Activated CD8-positive, alpha-beta memory T cell treated with anti-CD3 and anti-CD28 coated beads, Interleukin-2, amount 10 ng/mL, durations not matched to agents 7 days and 5 days (primary cell): ENCODE data around the gene FLT3. TPM values are rescaled to one million over a fixed set of nuclear protein-coding genes. Genes with fewer than 3 reads are reported as not detected.

Experiments
- ATAC-seq: fragments of 150-1000 bp; cut with Tn5 transposase; one replicate; pipeline ENCODE4 v1.10.0; 2021; ENCODE audit warnings: moderate library complexity
- CTCF ChIA-PET: fragments of 350-600 bp; sonication (Branson Sonifier 250); formaldehyde crosslinking; loops from one replicate; lab custom pipeline; 2021; ENCODE audit warnings: antibody characterized with exemption; lab: Charles Lee
- DNase-seq: peaks from one replicate; pipeline ENCODE4 v3.0.0-alpha.2; 2020
- H3K27ac Mint-ChIP-seq: one replicate; pipeline ENCODE4 v1.8.0; 2021; ENCODE audit warnings: mild to moderate bottlenecking, mixed read lengths
- H3K27me3 Mint-ChIP-seq: one replicate; pipeline ENCODE4 v1.8.0; 2021; ENCODE audit warnings: mixed read lengths
- H3K36me3 Mint-ChIP-seq: one replicate; pipeline ENCODE4 v1.8.0; 2021; ENCODE audit warnings: mild to moderate bottlenecking, mixed read lengths
- H3K4me1 Mint-ChIP-seq: one replicate; pipeline ENCODE4 v1.8.0; 2021; ENCODE audit warnings: mixed read lengths
- H3K4me3 Mint-ChIP-seq: one replicate; pipeline ENCODE4 v1.8.0; 2021; ENCODE audit warnings: mild to moderate bottlenecking, moderate library complexity, mixed read lengths
- H3K9me3 Mint-ChIP-seq: one replicate; pipeline ENCODE4 v1.8.0; 2022; ENCODE audit warnings: low read depth, mixed read lengths
- total RNA-seq, 2 experiments: library from RNA; stranded (reverse); gene quantifications; one replicate each; pipeline ENCODE4 v1.2.3, GENCODE V29; 2021

The FLT3 gene
- total RNA-seq, 2 experiments from 2014 or later: not detected

DNA sequence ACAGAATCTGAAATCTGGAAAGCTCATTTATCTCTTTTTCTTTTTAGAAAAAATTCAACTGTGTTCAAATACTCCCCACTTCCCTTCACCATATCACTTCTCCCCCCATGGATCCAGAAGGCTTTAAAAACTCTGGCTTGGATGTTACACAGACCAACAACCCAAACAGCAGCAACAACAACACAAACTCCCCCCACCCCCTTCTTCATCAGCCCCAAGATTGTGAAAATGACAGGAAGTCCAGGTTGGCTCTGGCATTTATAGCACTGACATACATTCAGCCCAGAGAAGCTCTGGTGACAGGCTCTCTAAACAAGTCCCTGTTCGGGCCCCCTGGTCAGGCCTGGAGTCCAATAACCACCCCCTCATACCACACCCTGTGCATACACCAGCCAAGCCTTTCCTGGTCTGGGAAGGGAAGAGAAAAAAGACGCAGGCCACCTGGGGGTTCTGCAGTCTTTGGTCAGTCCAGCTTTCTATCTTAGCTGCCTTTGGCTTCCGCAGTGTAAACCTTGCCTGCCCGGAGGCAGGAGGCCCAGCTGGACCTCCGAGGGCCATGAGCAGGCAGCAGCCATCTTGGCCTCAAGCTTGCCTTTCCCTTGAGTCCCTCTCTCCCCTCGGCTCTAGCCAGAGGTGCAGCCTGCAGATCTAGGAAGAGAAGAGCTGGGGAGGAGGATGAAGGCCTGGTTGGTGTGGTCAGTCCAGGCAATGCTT, 138.1 kb downstream of the FLT3 start:
- ATAC-seq: no peak
- Mint-ChIP-seq H3K4me3 (no peak overlapping the region), H3K9me3 (no peaks in the 10 kb centered on the region), H3K4me1 (peaks cover 3% of the 10 kb centered on the region), H3K27me3 (peaks cover 92% of the 10 kb centered on the region), H3K36me3 (no peaks in the 10 kb centered on the region), H3K27ac (no peak overlapping the region)
- CTCF ChIA-PET: interaction anchor here (0.5 to 2.1 kb wide), 4 partner anchors 9 to 136 kb away, joined by 3 to 6 read pairs (median 4); no protein-coding TSS in a partner anchor
- no peak for DNase-seq

GRCh38 chr13:27961227-27962085, 138.9 kb downstream of the FLT3 start:
- Mint-ChIP-seq H3K36me3 (no peaks in the 10 kb centered on the region), H3K27me3 (peaks cover 90% of the 10 kb centered on the region), H3K4me3 (no peak overlapping the region), H3K9me3 (no peaks in the 10 kb centered on the region), H3K27ac (no peak overlapping the region), H3K4me1 (peaks cover 3% of the 10 kb centered on the region)
- ATAC-seq (no peak), DNase-seq (no peak)
- CTCF ChIA-PET: interaction anchor here (1.2 to 2.1 kb wide), 5 partner anchors 15 to 599 kb away, joined by 3 to 7 read pairs (median 6); no protein-coding TSS in a partner anchor

DNA sequence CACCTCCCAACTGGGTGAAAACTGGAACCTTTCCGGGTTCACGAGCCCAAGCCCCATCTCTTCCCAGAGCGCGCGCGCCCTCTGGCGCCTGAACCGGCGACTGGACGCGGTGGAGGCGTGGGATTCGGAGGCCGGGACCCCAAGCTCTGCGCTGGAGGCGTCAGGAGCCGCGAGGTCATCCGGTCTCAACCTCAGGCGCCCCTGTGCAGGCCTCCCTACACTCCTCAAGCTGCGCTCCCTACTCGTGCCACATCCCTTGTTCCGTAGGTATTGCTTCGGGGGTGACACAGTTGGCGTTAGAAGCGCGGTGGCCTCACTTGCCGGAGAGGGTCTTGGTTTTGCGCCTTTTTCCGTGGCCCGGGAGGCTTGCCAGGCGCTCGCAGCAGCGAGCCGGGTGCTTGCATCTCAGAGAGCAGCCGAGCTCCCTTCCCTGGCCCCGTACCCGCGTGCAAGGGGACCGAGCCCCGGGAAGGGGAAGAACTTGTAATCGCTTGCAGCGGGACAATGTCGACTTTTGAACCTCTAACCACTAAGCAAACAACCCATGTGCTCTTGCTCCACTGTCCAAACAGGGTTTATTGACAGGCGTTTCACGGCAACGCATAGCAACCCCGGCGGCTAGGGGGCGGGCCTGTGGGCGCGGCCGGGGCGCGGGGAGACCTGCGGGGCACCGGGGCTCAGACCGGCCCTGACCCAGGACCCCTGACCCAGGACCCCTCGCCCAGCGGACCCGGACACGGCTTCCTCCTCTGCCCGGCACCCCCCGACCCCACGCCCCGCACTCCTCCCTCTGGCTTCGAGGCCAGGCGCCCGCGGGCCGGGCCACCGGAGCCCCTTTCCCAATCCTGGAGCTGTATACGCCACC, 139.8 kb downstream of the FLT3 start:
- ATAC-seq: peak; percentile 66
- DNase-seq: peak; percentile 60
- Mint-ChIP-seq H3K36me3 (no peaks in the 10 kb centered on the region), H3K27me3 (peaks cover 90% of the 10 kb centered on the region), H3K4me1 (peaks cover 3% of the 10 kb centered on the region), H3K4me3 (no peak overlapping the region), H3K27ac (no peak overlapping the region), H3K9me3 (no peaks in the 10 kb centered on the region)
- CTCF ChIA-PET: interaction anchor here (0.9 to 2.1 kb wide), 6 partner anchors 9 to 598 kb away, joined by 3 to 7 read pairs (median 4); no protein-coding TSS in a partner anchor

- Mint-ChIP-seq H3K4me1 (peaks cover 4% of the 10 kb centered on the region), H3K4me3 (no peak overlapping the region), H3K27me3 (peaks cover 90% of the 10 kb centered on the region), H3K27ac (no peak overlapping the region), H3K36me3 (no peaks in the 10 kb centered on the region), H3K9me3 (no peaks in the 10 kb centered on the region)
- no peak for DNase-seq
- ATAC-seq: no peak
- CTCF ChIA-PET: interaction anchor here (0.9 to 2.1 kb wide), 6 partner anchors 10 to 598 kb away, joined by 3 to 7 read pairs (median 4); no protein-coding TSS in a partner anchor
These were observed 140.4 kb downstream of the FLT3 start for GRCh38 chr13:27959976-27960361.

GRCh38 chr13:27956576-27957300, 143.6 kb downstream of the FLT3 start:
- no peak for ATAC-seq
- no peak overlapping the region for H3K4me3 Mint-ChIP-seq
- H3K9me3 Mint-ChIP-seq: no peaks in the 10 kb centered on the region
- CTCF ChIA-PET: interaction anchor here (1.3 to 4.9 kb wide), 3 partner anchors 27 to 595 kb away, joined by 5 to 28 read pairs (median 9); no protein-coding TSS in a partner anchor
- peaks cover 84% of the 10 kb centered on the region for H3K27me3 Mint-ChIP-seq
- H3K4me1 Mint-ChIP-seq: peaks cover 15% of the 10 kb centered on the region
- no peaks in the 10 kb centered on the region for H3K36me3 Mint-ChIP-seq
- no peak for DNase-seq
- H3K27ac Mint-ChIP-seq: no peak overlapping the region

DNA sequence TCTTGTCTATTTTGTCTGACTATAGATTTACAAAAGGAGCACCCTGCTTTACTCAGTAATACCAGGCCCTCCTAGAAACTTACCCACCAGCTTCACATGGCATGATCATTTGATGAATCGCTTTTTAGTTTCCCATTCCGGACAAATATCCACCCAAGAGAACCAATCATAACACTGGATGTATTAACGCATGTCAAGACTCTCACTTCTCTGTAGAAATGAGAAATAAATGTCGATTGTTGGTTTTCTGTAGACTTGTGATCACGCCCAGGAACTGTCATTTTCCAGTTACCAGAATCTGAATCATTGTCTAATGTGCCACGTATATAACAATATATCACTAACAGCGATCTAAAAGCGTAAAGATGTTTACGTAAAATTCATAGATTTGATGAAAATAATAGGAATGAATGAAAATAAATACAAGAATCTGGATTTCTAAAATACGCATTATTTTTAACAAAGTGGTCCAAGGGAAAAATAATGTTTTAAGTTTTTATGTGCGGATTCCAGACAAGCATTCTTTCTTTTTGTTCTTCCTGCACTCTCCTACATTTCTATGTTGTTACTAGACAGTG, 145.3 kb downstream of the FLT3 start:
- peaks cover 79% of the 10 kb centered on the region for H3K27me3 Mint-ChIP-seq
- H3K4me3 Mint-ChIP-seq: peak overlapping the region; percentile 0
- no peaks in the 10 kb centered on the region for H3K36me3 Mint-ChIP-seq
- H3K9me3 Mint-ChIP-seq: no peaks in the 10 kb centered on the region
- no peak overlapping the region for H3K27ac Mint-ChIP-seq
- H3K4me1 Mint-ChIP-seq: peaks cover 14% of the 10 kb centered on the region
- no peak for DNase-seq
- ATAC-seq: no peak
- CTCF ChIA-PET: interaction anchor here (0.9 to 4.9 kb wide), 15 partner anchors 13 to 582 kb away, joined by 3 to 28 read pairs (median 7); no protein-coding TSS in a partner anchor

DNA sequence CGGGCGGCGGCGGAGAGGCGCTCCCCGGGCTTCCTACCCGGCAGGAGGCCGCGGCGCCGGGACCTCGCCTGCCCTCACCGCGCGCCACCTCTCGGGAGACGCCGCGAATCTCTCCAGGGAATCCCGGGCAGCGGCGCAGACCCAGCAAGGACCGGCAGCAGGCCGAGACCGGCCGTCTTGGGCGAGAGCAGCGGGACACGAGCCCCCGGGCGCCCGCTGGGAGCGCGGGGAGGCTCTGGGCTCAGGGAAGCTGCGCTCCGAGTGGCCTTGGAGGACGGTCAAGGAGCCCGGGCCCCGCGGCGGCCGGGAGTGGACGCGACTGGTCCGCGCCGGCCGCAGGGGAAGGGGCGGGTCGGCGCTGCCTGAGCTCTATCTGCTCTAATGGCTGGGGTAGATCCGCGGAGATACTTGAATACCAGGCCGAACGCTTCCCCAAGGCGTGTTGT, 145.9 kb downstream of the FLT3 start:
- Mint-ChIP-seq H3K27ac (no peak overlapping the region), H3K4me1 (peaks cover 11% of the 10 kb centered on the region), H3K36me3 (no peaks in the 10 kb centered on the region), H3K4me3 (peak overlapping the region; percentile 59), H3K27me3 (peaks cover 76% of the 10 kb centered on the region), H3K9me3 (no peaks in the 10 kb centered on the region)
- CTCF ChIA-PET: interaction anchor here (0.7 to 4.9 kb wide), 26 partner anchors 13 to 581 kb away, joined by 3 to 28 read pairs (median 4); partner anchors contain the start of gene PDX1
- DNase-seq: no peak
- ATAC-seq: peak; percentile 30

- DNase-seq: peak; percentile 68
- Mint-ChIP-seq H3K27ac (no peak overlapping the region), H3K4me1 (peaks cover 11% of the 10 kb centered on the region), H3K27me3 (peaks cover 71% of the 10 kb centered on the region), H3K36me3 (no peaks in the 10 kb centered on the region), H3K4me3 (peak overlapping the region; percentile 59), H3K9me3 (no peaks in the 10 kb centered on the region)
- peak; percentile 96 for ATAC-seq
- CTCF ChIA-PET: interaction anchor here (0.7 to 4.9 kb wide), 35 partner anchors 9 to 581 kb away, joined by 3 to 28 read pairs (median 4); partner anchors contain the start of genes CDX2 and PDX1
These were observed 146.5 kb downstream of the FLT3 start for GRCh38 chr13:27953676-27954405.

Other genes starting within 250 kb of the FLT3 start
- not detected for gene PDX1, start 180.6 kb downstream of the FLT3 start, total RNA-seq
- gene CDX2, start 131.3 kb downstream of the FLT3 start, total RNA-seq: not detected
- not detected for gene URAD, start 111.9 kb downstream of the FLT3 start, total RNA-seq
- gene PAN3, start 38.0 kb upstream of the FLT3 start, total RNA-seq: 10 to 100 TPM; 34.1 to 40.7 TPM